Kidney epithelial cell (primary cell): ENCODE measurements around the gene ARPP19. TPM values are rescaled to one million over a fixed set of nuclear protein-coding genes. Genes with fewer than 3 reads are reported as not detected.

Experiments used
- DNase-seq: peaks from one replicate; pipeline ENCODE4 v3.0.0-alpha.2; 2010; ENCODE audit warnings: low read depth
- H3K27me3 ChIP-seq: 2 replicates; pipeline ENCODE4 v1.6.0; 2011; ENCODE audit warnings: low read length; ENCODE audit not compliant: control insufficient read depth, insufficient read depth
- H3K36me3 ChIP-seq: 2 replicates; pipeline ENCODE4 v1.5.1; 2011; ENCODE audit warnings: low read length; ENCODE audit not compliant: control insufficient read depth, insufficient read depth
- H3K4me3 ChIP-seq: 2 replicates; pipeline ENCODE4 v1.5.1; 2011; ENCODE audit warnings: low read depth, mild to moderate bottlenecking, control low read depth, low read length
- total RNA-seq: library from RNA; depleted of rRNA; stranded (reverse); fragments of >200 nt; gene quantifications from 2 replicates; pipeline ENCODE4 v1.2.3, GENCODE V29; 2015
- TF ChIP-seq, protein P1 (sequence below): IDR thresholded peaks from 2 replicates; pipeline ENCODE4 v1.5.1; 2011; ENCODE audit warnings: mild to moderate bottlenecking, moderate library complexity, low read length, control low read depth, inconsistent platforms; ENCODE audit not compliant: insufficient read depth, poor library complexity, severe bottlenecking

Gene ARPP19
- total RNA-seq, 1 donor from 2014 or later: 155 TPM

DNA sequence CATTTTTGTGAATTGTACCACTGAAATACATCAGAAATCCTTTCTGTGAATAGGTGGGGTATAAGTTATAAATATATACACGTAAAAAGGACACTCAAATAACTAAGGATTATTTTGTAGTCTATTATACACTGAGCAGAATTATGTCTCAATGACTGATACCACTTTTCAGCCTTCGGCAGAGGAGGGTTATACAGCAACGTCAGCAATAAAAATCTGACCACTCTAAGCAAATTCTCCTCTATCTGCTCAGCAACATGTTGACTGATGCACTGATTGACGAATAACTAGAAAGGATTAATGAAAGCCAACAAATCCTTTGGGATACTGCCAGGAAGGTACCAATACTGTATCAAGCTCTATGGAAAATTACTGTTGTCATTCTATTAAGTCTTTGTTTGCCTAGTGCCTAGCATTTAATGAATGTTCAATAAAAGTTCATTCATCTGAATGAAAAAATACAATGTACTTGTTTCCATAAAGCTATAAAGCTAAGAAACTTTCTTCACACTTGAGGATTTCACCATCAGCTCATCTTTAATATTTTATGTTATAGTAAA is 5.2 kb downstream of the ARPP19 start:
- TF ChIP-seq, protein P1, sequence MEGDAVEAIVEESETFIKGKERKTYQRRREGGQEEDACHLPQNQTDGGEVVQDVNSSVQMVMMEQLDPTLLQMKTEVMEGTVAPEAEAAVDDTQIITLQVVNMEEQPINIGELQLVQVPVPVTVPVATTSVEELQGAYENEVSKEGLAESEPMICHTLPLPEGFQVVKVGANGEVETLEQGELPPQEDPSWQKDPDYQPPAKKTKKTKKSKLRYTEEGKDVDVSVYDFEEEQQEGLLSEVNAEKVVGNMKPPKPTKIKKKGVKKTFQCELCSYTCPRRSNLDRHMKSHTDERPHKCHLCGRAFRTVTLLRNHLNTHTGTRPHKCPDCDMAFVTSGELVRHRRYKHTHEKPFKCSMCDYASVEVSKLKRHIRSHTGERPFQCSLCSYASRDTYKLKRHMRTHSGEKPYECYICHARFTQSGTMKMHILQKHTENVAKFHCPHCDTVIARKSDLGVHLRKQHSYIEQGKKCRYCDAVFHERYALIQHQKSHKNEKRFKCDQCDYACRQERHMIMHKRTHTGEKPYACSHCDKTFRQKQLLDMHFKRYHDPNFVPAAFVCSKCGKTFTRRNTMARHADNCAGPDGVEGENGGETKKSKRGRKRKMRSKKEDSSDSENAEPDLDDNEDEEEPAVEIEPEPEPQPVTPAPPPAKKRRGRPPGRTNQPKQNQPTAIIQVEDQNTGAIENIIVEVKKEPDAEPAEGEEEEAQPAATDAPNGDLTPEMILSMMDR: no peak
- Histone ChIP-seq H3K4me3 (no peak overlapping the region), H3K36me3 (no peaks in the 10 kb centered on the region), H3K27me3 (no peaks in the 10 kb centered on the region)
- no peak for DNase-seq

DNA sequence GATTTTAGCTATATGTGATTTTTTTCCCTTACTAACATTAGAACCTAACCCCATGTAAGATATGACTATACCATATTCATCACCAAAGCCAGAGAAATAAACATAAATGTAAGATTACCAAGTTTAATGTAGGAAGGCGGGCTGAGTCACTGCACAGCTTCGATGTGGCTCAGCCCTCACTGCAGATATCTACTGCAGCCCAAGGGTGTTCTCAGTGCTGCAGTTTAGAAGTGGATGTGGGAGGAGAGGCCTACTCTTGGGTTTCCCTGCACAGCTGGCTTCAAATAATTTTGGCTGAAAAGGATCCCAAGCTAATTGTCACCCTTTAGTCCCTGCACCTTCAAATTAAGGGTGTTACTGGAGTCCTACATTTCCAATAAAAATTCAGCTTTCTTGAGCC is 9.3 kb downstream of the ARPP19 start:
- Histone ChIP-seq H3K27me3 (no peaks in the 10 kb centered on the region), H3K36me3 (no peaks in the 10 kb centered on the region), H3K4me3 (no peak overlapping the region)
- TF ChIP-seq, protein P1: no peak
- DNase-seq: no peak

DNA sequence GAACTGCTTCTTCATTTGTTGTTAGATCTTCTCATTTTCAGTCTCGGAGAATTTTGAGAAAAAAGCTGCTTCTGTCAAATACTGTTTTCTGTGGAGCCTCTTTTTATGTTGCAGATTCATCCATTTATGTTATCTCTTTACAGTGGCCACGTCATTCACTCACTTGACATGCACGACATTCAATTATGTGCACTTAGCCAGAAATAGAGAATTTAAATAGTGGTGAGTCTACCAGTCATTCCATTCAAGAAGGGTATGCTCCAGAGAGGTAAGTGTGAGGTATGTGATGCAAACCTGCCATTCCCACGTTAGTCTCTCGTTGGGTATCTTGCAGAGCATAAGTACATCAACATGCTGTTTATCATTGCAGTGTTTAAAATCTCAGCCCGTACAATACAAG is 9.8 kb downstream of the ARPP19 start:
- Histone ChIP-seq H3K27me3 (no peaks in the 10 kb centered on the region), H3K36me3 (no peaks in the 10 kb centered on the region), H3K4me3 (no peak overlapping the region)
- TF ChIP-seq, protein P1: no peak
- DNase-seq: no peak

GRCh38 chr15:52558196-52558595 is 10.6 kb downstream of the ARPP19 start:
- Histone ChIP-seq H3K36me3 (no peaks in the 10 kb centered on the region), H3K4me3 (no peak overlapping the region), H3K27me3 (no peaks in the 10 kb centered on the region)
- DNase-seq: peak; percentile 83
- TF ChIP-seq, protein P1: no peak

- TF ChIP-seq, protein P1: no peak
- Histone ChIP-seq H3K36me3 (no peaks in the 10 kb centered on the region), H3K4me3 (no peak overlapping the region), H3K27me3 (no peaks in the 10 kb centered on the region)
- no peak for DNase-seq
Measured at GRCh38 chr15:52557274-52557641, 11.6 kb downstream of the ARPP19 start.

DNA sequence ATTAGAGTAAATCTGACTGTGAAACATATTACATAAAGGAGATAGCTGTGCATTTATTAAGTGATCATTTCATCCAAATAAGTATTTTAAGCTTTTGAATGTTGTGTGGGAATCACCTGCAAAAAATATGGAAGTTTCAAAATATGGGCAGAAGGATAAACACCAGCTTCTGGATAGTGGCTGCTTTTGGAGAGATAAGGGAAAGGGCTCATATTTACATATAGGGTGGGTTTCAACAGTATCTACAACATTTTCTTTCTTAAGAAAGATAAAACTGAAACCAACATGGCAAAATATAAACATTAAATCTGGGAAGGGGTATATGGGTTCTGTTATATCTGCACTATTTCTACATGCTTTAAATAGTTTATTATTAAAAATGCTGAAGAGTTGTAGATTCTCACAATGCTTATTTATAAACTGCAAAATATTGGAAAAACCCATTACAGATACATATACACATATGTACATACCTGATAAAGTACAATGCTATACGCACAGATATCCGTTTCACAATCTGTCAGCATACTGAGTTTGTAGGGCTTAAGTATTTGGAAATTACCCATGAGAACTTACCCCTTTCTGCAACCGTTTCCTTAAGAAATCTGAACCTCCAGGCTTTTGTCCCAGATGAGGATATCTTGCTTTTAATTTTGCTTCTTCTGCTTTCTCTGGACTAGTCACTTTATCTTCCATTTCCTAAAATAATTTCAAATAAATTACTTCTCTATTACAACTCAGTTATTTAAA is 12.1 kb downstream of the ARPP19 start:
- TF ChIP-seq, protein P1: no peak
- no peaks in the 10 kb centered on the region for H3K36me3 ChIP-seq
- no peak for DNase-seq

More for the DNA sequence above, 12.1 kb downstream of the ARPP19 start:
- Histone ChIP-seq H3K27me3 (no peaks in the 10 kb centered on the region), H3K4me3 (no peak overlapping the region)
